Gastroesophageal sphincter (tissue), 3 donors: ENCODE measurements around the gene NRIP2.

Experiments used
- CTCF ChIP-seq, 4 experiments: fragments of 200-600 bp in 2 of 4; fragments of 450-650 bp in 2 of 4; sonication (generic) in 1 of 4; IDR thresholded peaks; one replicate each; pipeline ENCODE4 v1.5.1; 2017 to 2019; ENCODE audit warnings: antibody characterized with exemption in 4 of 4, mild to moderate bottlenecking in 2 of 4, moderate library complexity in 2 of 4
- EP300 ChIP-seq: sonication (generic); formaldehyde crosslinking; IDR thresholded peaks from one replicate; pipeline ENCODE4 v1.6.1; 2017; ENCODE audit warnings: antibody characterized with exemption, mild to moderate bottlenecking

DNA sequence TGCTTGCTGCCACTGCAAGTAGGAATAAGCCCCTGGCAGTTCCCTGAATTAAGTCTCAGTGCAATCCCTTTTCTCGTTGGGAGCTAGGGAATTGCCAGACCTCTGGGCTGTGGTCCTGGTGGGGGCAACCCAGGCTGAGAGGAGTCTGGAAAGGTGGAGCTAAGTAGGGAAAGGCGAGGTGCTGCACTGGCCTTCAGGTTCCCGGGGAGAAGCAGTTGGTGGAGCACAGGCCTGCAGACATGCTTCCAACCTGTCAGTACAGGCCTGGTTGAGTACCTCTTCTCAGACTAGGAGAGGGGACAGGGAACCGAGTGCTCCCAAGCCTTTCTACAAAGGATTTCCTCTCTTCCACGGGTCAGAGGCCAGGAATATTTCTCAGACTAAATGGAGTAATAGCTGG lies 1.5 kb downstream of the NRIP2 start:
- TF ChIP-seq EP300: no peak
- TF ChIP-seq CTCF (IDR thresholded peaks at IDR 0.05): no peak
